ENCODE measurements around the gene EXOC4. TPM values are rescaled to one million over a fixed set of nuclear protein-coding genes. Genes with fewer than 3 reads are reported as not detected.

Gene EXOC4
- total RNA-seq, 2 experiments from 2014 or later: 58.0 to 59.9 TPM

- Mint-ChIP-seq H3K36me3 (ENCODE audit: low read depth) (peaks cover 7% of the 10 kb centered on the region), H3K9me3 (no peaks in the 10 kb centered on the region), H3K4me3 (no peak overlapping the region), H3K27ac (no peak overlapping the region), H3K27me3 (no peaks in the 10 kb centered on the region), H3K4me1 (ENCODE audit: low read depth) (no peaks in the 10 kb centered on the region)
- DNase-seq: no peak
- H3K4me3 ChIP-seq (ENCODE audit: low read length): no peak overlapping the region
- ATAC-seq (ENCODE audit: poor library complexity): no peak
- H3K27me3 ChIP-seq (ENCODE audit: control insufficient read depth in 1 of 2, insufficient read depth in 2 of 2, low read length in 2 of 2): no peaks in the 10 kb centered on the region
- ChIA-PET POLR2A (no interaction called here), CTCF (no interaction called here)
- H3K4me1 ChIP-seq (ENCODE audit: insufficient read depth, low read length): no peaks in the 10 kb centered on the region
- intact Hi-C loops (cut with DNase I, micrococcal nuclease): no loop called here
- H3K36me3 ChIP-seq (ENCODE audit: insufficient read depth, low read length): no peaks in the 10 kb centered on the region
- TF ChIP-seq, protein P1, sequence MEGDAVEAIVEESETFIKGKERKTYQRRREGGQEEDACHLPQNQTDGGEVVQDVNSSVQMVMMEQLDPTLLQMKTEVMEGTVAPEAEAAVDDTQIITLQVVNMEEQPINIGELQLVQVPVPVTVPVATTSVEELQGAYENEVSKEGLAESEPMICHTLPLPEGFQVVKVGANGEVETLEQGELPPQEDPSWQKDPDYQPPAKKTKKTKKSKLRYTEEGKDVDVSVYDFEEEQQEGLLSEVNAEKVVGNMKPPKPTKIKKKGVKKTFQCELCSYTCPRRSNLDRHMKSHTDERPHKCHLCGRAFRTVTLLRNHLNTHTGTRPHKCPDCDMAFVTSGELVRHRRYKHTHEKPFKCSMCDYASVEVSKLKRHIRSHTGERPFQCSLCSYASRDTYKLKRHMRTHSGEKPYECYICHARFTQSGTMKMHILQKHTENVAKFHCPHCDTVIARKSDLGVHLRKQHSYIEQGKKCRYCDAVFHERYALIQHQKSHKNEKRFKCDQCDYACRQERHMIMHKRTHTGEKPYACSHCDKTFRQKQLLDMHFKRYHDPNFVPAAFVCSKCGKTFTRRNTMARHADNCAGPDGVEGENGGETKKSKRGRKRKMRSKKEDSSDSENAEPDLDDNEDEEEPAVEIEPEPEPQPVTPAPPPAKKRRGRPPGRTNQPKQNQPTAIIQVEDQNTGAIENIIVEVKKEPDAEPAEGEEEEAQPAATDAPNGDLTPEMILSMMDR (IDR thresholded peaks at IDR 0.05): no peak
- no peak overlapping the region for H3K27ac ChIP-seq (ENCODE audit: low read depth in 1 of 2, low read length in 2 of 2)
- H3K9me3 ChIP-seq (ENCODE audit: control insufficient read depth in 1 of 2, insufficient read depth in 1 of 2, low read length in 2 of 2): no peaks in the 10 kb centered on the region
Measured at GRCh38 chr7:133668296-133669060, 415.6 kb downstream of the EXOC4 start.

DNA sequence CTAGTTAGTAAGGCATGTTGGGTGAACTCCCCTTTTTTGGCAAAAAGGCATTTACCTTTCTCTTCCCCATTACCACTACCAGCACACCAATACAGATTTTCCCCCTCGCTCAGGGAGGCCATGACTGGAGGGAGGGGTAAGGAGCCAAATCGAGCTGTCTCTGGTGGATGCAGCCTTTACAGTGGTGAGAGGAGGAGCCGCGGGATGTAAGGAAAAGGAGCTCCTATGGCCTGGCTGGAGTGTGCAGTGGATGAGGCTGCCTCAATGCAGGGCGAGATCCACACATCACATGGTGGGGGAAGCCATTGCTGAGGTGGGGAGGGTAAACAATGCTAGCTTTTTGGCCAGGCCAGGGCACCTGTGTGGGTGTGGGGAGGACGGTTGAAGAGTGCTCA is 416.2 kb downstream of the EXOC4 start:
- H3K4me3 ChIP-seq (ENCODE audit: low read length): no peak overlapping the region
- intact Hi-C loops (cut with DNase I, micrococcal nuclease): no loop called here
- CTCF ChIA-PET: no interaction called here
- Mint-ChIP-seq H3K9me3 (no peaks in the 10 kb centered on the region), H3K27ac (no peak overlapping the region), H3K4me1 (ENCODE audit: low read depth) (no peaks in the 10 kb centered on the region), H3K27me3 (no peaks in the 10 kb centered on the region), H3K36me3 (ENCODE audit: low read depth) (peaks cover 1% of the 10 kb centered on the region), H3K4me3 (no peak overlapping the region)
- H3K27me3 ChIP-seq (ENCODE audit: control insufficient read depth in 1 of 2, insufficient read depth in 2 of 2, low read length in 2 of 2): no peaks in the 10 kb centered on the region
- ATAC-seq (ENCODE audit: poor library complexity): no peak
- no peak overlapping the region for H3K27ac ChIP-seq (ENCODE audit: low read depth in 1 of 2, low read length in 2 of 2)
- H3K4me1 ChIP-seq (ENCODE audit: insufficient read depth, low read length): no peaks in the 10 kb centered on the region
- POLR2A ChIA-PET: no interaction called here
- no peak for DNase-seq
- TF ChIP-seq, protein P1 (IDR thresholded peaks at IDR 0.05): no peak
- H3K36me3 ChIP-seq (ENCODE audit: insufficient read depth, low read length): no peaks in the 10 kb centered on the region
- H3K9me3 ChIP-seq (ENCODE audit: control insufficient read depth in 1 of 2, insufficient read depth in 1 of 2, low read length in 2 of 2): no peaks in the 10 kb centered on the region

DNA sequence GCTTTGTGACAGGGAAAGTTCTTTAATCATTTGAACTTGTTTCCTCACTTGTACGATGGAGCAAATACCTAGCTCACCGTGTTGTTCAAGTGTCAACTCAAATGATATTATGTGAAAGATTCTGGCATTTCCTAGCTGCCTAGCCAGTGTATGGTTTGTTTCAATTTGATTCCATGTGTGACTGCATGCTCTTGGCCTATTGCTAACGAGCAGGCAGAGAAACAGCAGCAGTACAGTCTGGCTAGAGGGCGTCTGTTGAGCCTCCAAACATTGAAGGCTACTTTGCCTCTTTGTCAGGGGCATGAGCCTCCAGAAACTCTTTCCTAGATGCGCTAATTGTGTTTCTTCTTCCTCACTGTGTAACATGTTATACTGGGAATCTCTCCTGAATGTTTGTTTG is 417.4 kb downstream of the EXOC4 start:
- no peaks in the 10 kb centered on the region for H3K36me3 ChIP-seq (ENCODE audit: insufficient read depth, low read length)
- no peaks in the 10 kb centered on the region for H3K27me3 ChIP-seq (ENCODE audit: control insufficient read depth in 1 of 2, insufficient read depth in 2 of 2, low read length in 2 of 2)
- no peak overlapping the region for H3K4me3 ChIP-seq (ENCODE audit: low read length)
- H3K27ac ChIP-seq (ENCODE audit: low read depth in 1 of 2, low read length in 2 of 2): no peak overlapping the region
- Mint-ChIP-seq H3K4me1 (ENCODE audit: low read depth) (no peaks in the 10 kb centered on the region), H3K27ac (no peak overlapping the region), H3K36me3 (ENCODE audit: low read depth) (no peaks in the 10 kb centered on the region), H3K4me3 (no peak overlapping the region), H3K9me3 (no peaks in the 10 kb centered on the region), H3K27me3 (no peaks in the 10 kb centered on the region)
- ATAC-seq (ENCODE audit: poor library complexity) (no peak), DNase-seq (no peak)
- no peaks in the 10 kb centered on the region for H3K9me3 ChIP-seq (ENCODE audit: control insufficient read depth in 1 of 2, insufficient read depth in 1 of 2, low read length in 2 of 2)
- ChIA-PET POLR2A (no interaction called here), CTCF (no interaction called here)
- no peaks in the 10 kb centered on the region for H3K4me1 ChIP-seq (ENCODE audit: insufficient read depth, low read length)
- intact Hi-C loops (cut with DNase I, micrococcal nuclease): no loop called here
- TF ChIP-seq, protein P1 (IDR thresholded peaks at IDR 0.05): no peak
